ENCODE results near the gene SPAG6.
A peak's percentile ranks its signal among the peaks of the same experiment; 100 is the strongest.

Gene SPAG6

GRCh38 chr10:22338185-22338900 lies 7.0 kb upstream of the SPAG6 start:
- no peak overlapping the region for H3K4me3 ChIP-seq (ENCODE audit: insufficient read length, low read depth)
- TF ChIP-seq ZNF274 (IDR thresholded peaks at IDR 0.05; ENCODE audit: low read depth, low read length) (no peak), SUZ12 (IDR thresholded peaks at IDR 0.05; ENCODE audit: extremely low read depth, insufficient read depth, insufficient read length) (no peak), YY1 (IDR thresholded peaks at IDR 0.05; ENCODE audit: insufficient read depth, insufficient read length) (no peak)
- no peak overlapping the region for H3K9ac ChIP-seq (ENCODE audit: insufficient read length, low read depth)
- no peaks in the 10 kb centered on the region for H3K36me3 ChIP-seq (ENCODE audit: insufficient read depth, insufficient read length, low read length)
- no peaks in the 10 kb centered on the region for H3K4me1 ChIP-seq (ENCODE audit: insufficient read depth, insufficient read length)
- H3K9me3 ChIP-seq (ENCODE audit: insufficient read depth, low read length): no peaks in the 10 kb centered on the region; the same call in 1 of the 2 replicates
- DNase-seq (ENCODE audit: low read depth, low spot score): no peak
- peaks cover 98% of the 10 kb centered on the region for H3K27me3 ChIP-seq (ENCODE audit: insufficient read depth, insufficient read length)

- no peaks in the 10 kb centered on the region for H3K36me3 ChIP-seq (ENCODE audit: insufficient read depth, insufficient read length, low read length)
- H3K9me3 ChIP-seq (ENCODE audit: insufficient read depth, low read length): no peaks in the 10 kb centered on the region; the same call in 1 of the 2 replicates
- TF ChIP-seq SUZ12 (IDR thresholded peaks at IDR 0.05; ENCODE audit: extremely low read depth, insufficient read depth, insufficient read length) (no peak), ZNF274 (IDR thresholded peaks at IDR 0.05; ENCODE audit: low read depth, low read length) (no peak), YY1 (IDR thresholded peaks at IDR 0.05; ENCODE audit: insufficient read depth, insufficient read length) (no peak)
- DNase-seq (ENCODE audit: low read depth, low spot score): no peak
- peaks cover 98% of the 10 kb centered on the region for H3K27me3 ChIP-seq (ENCODE audit: insufficient read depth, insufficient read length)
- H3K4me3 ChIP-seq (ENCODE audit: insufficient read length, low read depth): no peak overlapping the region
- no peaks in the 10 kb centered on the region for H3K4me1 ChIP-seq (ENCODE audit: insufficient read depth, insufficient read length)
- H3K9ac ChIP-seq (ENCODE audit: insufficient read length, low read depth): no peak overlapping the region
Observed at GRCh38 chr10:22338931-22339330, 6.4 kb upstream of the SPAG6 start.

- H3K4me3 ChIP-seq (ENCODE audit: insufficient read length, low read depth): peak overlapping the region; percentile 34
- H3K27me3 ChIP-seq (ENCODE audit: insufficient read depth, insufficient read length): peaks cover 98% of the 10 kb centered on the region
- DNase-seq (ENCODE audit: low read depth, low spot score): no peak
- no peaks in the 10 kb centered on the region for H3K36me3 ChIP-seq (ENCODE audit: insufficient read depth, insufficient read length, low read length)
- H3K9me3 ChIP-seq (ENCODE audit: insufficient read depth, low read length): no peaks in the 10 kb centered on the region
- TF ChIP-seq ZNF274 (IDR thresholded peaks at IDR 0.05; ENCODE audit: low read depth, low read length) (no peak), YY1 (IDR thresholded peaks at IDR 0.05; ENCODE audit: insufficient read depth, insufficient read length) (no peak), SUZ12 (IDR thresholded peaks at IDR 0.05; ENCODE audit: extremely low read depth, insufficient read depth, insufficient read length) (no peak)
- H3K4me1 ChIP-seq (ENCODE audit: insufficient read depth, insufficient read length): no peaks in the 10 kb centered on the region
- peak overlapping the region; percentile 74 for H3K9ac ChIP-seq (ENCODE audit: insufficient read length, low read depth)
Observed at GRCh38 chr10:22339761-22340328, 5.5 kb upstream of the SPAG6 start.

- Histone ChIP-seq H3K9ac (ENCODE audit: insufficient read length, low read depth) (peak overlapping the region; percentile 74), H3K9me3 (ENCODE audit: insufficient read depth, low read length) (no peaks in the 10 kb centered on the region), H3K4me1 (ENCODE audit: insufficient read depth, insufficient read length) (no peaks in the 10 kb centered on the region), H3K27me3 (ENCODE audit: insufficient read depth, insufficient read length) (peaks cover 98% of the 10 kb centered on the region), H3K4me3 (ENCODE audit: insufficient read length, low read depth) (peak overlapping the region; percentile 34), H3K36me3 (ENCODE audit: insufficient read depth, insufficient read length, low read length) (no peaks in the 10 kb centered on the region)
- no peak for DNase-seq (ENCODE audit: low read depth, low spot score)
- no peak for TF ChIP-seq SUZ12 (IDR thresholded peaks at IDR 0.05; ENCODE audit: extremely low read depth, insufficient read depth, insufficient read length)
- TF ChIP-seq ZNF274 (IDR thresholded peaks at IDR 0.05; ENCODE audit: low read depth, low read length): no peak
- TF ChIP-seq YY1 (IDR thresholded peaks at IDR 0.05; ENCODE audit: insufficient read depth, insufficient read length): no peak
Observed at GRCh38 chr10:22340329-22341189, 4.7 kb upstream of the SPAG6 start.

GRCh38 chr10:22341190-22341925 lies 3.9 kb upstream of the SPAG6 start:
- peaks cover 98% of the 10 kb centered on the region for H3K27me3 ChIP-seq (ENCODE audit: insufficient read depth, insufficient read length)
- H3K9ac ChIP-seq (ENCODE audit: insufficient read length, low read depth): peak overlapping the region; percentile 74
- DNase-seq (ENCODE audit: low read depth, low spot score): no peak
- peak overlapping the region; percentile 34 for H3K4me3 ChIP-seq (ENCODE audit: insufficient read length, low read depth)
- no peaks in the 10 kb centered on the region for H3K4me1 ChIP-seq (ENCODE audit: insufficient read depth, insufficient read length)
- no peaks in the 10 kb centered on the region for H3K9me3 ChIP-seq (ENCODE audit: insufficient read depth, low read length)
- H3K36me3 ChIP-seq (ENCODE audit: insufficient read depth, insufficient read length, low read length): no peaks in the 10 kb centered on the region
- TF ChIP-seq YY1 (IDR thresholded peaks at IDR 0.05; ENCODE audit: insufficient read depth, insufficient read length) (no peak), SUZ12 (IDR thresholded peaks at IDR 0.05; ENCODE audit: extremely low read depth, insufficient read depth, insufficient read length) (no peak), ZNF274 (IDR thresholded peaks at IDR 0.05; ENCODE audit: low read depth, low read length) (no peak)

GRCh38 chr10:22341926-22342196 lies 3.4 kb upstream of the SPAG6 start:
- peaks cover 98% of the 10 kb centered on the region for H3K27me3 ChIP-seq (ENCODE audit: insufficient read depth, insufficient read length)
- TF ChIP-seq SUZ12 (IDR thresholded peaks at IDR 0.05; ENCODE audit: extremely low read depth, insufficient read depth, insufficient read length): no peak
- H3K4me1 ChIP-seq (ENCODE audit: insufficient read depth, insufficient read length): no peaks in the 10 kb centered on the region
- no peak overlapping the region for H3K9ac ChIP-seq (ENCODE audit: insufficient read length, low read depth)
- no peak for DNase-seq (ENCODE audit: low read depth, low spot score)
- no peaks in the 10 kb centered on the region for H3K36me3 ChIP-seq (ENCODE audit: insufficient read depth, insufficient read length, low read length)
- no peak overlapping the region for H3K4me3 ChIP-seq (ENCODE audit: insufficient read length, low read depth)
- no peaks in the 10 kb centered on the region for H3K9me3 ChIP-seq (ENCODE audit: insufficient read depth, low read length)
